ENCODE measurements around the gene EXOC4.

The EXOC4 gene

DNA sequence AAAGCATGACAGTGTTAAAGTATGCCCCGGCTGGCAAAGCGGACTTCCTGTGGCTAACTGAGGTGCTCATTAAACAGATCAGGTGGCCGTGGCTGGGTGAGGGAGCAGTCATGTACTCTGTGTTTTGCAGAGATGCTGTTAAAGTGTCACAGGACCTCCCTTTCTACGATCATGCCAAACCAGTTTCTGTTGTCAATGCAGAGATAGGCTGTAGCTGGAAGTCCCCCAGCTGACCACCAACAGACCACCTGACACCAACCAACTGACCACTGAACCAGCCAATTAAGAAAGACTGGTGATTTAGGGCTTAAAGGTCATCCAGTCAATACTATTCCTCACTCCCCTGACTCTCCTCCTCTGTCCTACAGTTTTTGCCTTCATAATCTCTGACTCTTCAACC is 443.2 kb downstream of the EXOC4 start:
- DNase-seq (ENCODE audit: low read depth in 4 of 4, low spot score in 1 of 4): no peak

DNA sequence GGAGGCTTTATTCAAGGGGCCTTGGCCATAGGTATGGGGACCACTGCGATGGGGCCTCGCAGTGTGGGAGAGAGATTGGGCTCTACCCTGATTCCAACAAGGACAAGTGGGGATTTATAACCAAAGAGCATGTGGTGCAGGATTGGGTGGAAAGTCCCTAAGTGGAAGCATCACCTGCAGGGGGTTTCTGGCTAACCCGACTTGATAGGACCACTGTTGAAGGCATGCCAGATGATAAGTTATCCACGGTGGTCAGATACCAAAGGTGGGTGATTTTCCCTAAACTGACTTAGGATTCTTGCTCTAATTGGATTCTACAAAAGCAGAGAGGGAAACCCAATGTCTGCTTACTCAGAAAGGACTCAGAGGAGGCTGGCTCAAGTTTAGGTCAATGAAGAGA is 444.7 kb downstream of the EXOC4 start:
- DNase-seq (ENCODE audit: low read depth in 4 of 4, low spot score in 1 of 4): no peak

DNA sequence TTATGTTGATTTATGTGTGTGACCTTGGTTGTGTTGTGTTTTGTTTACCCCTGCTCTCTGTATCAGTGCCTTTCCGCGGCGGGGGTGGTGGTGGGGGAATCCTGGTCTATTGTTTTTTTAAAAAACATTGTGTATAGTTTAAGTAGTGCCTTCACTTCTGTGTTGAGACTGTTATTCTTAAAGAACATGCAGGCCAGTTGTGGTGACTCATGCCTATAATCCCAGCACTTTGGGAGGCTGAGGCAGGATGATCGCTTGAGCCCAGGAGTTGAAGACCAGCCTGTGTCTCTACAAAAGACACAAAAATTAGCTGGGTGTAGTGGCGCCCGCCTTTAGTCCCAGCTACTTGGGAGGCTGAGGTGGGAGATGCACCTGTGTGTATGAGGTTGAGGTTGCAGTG is 445.2 kb downstream of the EXOC4 start:
- DNase-seq (ENCODE audit: low read depth in 4 of 4, low spot score in 1 of 4): no peak

DNA sequence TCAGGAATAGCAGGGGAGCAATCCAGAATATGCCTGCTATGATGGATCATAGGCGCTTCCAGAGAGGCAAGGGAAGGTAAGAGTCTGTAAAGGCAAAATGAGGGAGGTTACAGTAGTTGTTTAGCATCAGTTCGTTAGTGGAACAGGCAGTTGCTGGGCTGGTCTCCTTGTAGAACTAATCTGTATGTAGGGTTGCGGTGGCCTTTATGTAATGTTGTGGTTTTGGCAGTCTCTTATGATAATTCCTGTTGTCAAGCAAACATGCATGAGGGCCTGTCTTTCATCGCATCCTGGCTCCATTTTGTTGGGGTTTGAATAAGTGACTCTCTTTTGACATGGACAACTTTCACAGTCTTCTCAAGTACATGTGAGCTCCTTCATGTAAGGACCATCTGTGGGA is 446.5 kb downstream of the EXOC4 start:
- no peak for DNase-seq (ENCODE audit: low read depth in 4 of 4, low spot score in 1 of 4)

DNA sequence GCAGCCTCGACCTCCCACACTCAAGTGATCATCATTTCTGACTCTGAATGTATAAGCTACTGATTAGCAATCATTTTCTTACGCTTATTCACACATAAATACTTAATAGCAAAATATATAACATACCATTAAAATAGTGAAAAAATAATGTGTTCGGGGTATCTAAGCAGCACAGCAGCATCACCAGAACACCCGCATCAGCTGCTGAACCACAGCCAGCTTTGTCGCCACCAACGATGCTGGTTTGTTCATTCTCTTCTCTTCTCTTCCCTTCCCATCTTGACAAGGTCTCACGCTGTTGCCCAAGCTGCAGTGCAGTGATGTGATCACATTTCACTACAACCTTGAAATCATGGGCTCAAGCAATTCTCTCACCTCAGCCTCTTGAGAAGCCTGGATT is 449.2 kb downstream of the EXOC4 start:
- DNase-seq (ENCODE audit: low read depth in 4 of 4, low spot score in 1 of 4): no peak

DNA sequence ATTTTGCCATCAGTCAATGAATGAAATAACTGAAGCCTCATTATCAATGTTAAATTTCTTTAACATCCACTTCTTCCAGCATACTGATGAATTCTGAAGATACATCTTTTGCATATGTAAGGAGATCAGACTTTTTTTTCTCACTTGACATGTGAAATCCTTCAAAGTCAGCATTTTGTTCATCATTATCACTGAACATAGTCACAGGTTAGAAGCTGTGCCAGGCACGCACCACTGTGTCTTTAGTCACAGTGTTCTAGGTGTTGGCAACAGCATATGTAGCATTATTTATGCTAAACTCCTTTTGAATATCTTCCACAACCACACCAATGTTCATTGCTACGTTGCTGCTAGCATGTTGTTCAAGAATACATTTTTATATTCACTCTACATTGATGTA is 450.1 kb downstream of the EXOC4 start:
- DNase-seq (ENCODE audit: low read depth in 4 of 4, low spot score in 1 of 4): no peak

DNA sequence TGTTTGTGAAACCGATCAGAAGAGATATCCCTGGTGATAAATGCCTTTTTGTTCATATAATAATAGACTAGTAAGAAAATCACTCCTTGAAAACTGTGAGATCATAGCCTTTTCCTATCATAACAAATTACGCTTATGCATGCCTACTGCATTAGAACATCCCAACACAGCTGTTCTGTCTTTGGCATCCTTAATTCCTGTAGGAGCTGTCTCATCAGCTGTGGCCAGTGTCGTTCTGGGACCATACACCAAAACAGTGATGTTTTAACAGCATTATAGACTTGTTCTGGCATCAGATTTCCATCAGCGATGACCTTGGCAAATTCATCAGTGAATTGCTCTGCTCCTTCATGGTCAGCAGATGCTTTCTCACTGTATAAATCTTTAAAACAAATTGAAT is 450.7 kb downstream of the EXOC4 start:
- no peak for DNase-seq (ENCODE audit: low read depth in 4 of 4, low spot score in 1 of 4)

DNA sequence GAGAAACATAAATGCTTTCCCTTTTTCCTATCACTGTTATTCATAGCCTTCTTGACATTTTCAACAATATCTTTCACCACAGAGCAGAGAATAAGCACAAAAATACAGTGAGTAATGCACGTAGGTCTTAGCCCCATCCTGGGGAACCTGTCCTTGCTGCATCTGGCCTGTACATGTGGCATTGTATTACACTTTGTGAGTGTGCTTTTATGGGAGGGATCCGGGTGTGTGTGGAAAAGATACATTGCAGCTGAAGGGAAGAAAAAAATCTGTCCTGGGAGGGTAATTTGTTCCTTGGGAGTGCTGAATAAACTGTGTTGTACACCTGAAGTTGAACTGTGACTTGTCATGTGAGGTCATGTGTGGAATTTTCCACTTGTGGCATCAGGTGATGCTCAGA is 451.6 kb downstream of the EXOC4 start:
- DNase-seq (ENCODE audit: low read depth in 4 of 4, low spot score in 1 of 4): no peak

DNA sequence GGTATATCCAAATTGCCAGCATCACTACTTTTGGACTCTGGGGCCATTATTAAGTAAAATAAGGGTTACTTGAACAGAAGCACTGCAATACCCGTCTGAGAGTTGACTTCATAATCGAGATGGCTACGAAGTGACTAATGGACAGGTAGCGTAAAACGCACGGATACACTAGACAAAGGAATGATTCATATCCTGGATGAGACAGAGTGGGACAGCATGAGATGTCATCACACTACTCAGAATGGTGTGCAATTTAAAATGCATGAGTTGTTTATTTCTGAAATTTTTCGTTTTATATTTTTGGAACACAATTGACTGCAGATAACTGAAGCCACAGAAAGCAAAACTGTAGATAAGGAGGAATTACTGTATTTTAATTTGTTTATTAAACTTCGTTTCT is 452.7 kb downstream of the EXOC4 start:
- no peak for DNase-seq (ENCODE audit: low read depth in 4 of 4, low spot score in 1 of 4)

DNA sequence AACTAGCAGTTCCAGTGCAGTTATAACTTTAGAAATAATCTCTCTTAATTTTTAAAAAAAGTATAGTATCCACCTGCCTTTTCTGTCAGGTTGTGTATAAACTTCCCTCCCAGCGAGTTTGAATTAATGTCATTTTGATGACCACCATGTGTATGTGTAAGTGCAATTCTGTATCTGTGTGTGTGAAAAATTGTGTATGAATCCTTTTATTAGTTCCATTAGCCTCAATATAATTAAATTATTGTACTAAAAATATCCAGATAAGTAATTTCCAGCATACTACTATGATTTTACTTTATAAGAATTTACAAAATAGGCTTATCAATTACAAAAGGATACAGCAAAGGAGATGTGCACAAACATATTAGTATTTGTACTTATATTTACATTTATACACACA is 453.1 kb downstream of the EXOC4 start:
- DNase-seq (ENCODE audit: low read depth in 4 of 4, low spot score in 1 of 4): no peak

DNA sequence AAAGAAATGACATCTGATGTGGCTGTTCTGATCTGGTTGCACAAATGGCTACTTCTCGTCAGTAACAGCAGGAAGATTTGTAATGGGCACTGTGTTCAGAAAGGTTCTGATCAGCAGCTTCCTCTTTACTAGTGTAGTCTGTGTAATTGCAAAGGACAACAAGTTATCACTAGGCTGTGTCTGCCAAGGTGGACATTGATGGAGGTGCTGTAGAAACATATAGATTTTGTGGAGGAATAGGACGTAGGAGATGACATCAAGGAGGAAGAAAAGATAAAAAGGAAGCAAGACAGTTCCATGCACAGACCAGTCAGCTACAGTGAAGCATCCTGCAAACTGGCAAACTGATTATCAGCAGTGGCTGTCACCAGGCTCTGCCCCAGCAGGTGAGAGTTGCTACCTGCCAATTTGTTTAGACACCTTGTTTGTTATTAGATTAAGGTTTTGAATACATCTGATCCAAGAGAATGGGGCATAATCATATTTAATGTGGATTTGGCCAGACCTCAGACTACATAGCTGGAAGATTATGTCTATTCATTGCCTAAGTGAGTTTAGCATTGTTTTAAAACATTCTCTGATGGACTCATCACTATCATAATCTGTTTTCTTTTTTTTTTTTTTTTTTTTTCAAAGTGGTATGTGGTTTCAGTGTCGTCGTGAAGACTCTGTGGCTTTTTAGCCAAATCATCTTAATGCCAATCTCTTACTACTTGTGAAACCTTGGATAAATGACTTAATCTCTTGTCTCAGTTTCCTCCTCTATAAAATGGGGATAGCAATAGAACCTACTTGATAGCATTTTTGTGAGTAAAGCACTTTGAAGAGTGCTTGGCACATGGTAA is 456.4 kb downstream of the EXOC4 start:
- DNase-seq (ENCODE audit: low read depth in 4 of 4, low spot score in 1 of 4): no peak

DNA sequence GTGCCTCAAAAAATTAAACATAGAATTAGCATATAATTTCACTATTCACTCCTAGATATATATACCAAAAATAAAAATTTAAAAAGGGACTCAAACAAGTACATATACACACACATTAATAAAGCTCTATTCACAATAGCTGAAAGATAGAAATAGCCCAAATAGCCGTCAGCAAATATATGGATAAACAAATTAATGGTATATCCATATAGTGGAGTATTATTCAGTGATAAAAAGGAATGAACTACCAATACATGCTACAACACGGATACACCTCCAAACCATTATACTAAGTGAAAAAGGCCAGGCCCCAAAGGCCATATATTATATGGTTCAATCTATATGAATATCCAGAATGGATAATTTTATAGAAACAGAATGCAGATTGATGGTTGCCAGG is 459.7 kb downstream of the EXOC4 start:
- no peak for DNase-seq (ENCODE audit: low read depth in 4 of 4, low spot score in 1 of 4)

DNA sequence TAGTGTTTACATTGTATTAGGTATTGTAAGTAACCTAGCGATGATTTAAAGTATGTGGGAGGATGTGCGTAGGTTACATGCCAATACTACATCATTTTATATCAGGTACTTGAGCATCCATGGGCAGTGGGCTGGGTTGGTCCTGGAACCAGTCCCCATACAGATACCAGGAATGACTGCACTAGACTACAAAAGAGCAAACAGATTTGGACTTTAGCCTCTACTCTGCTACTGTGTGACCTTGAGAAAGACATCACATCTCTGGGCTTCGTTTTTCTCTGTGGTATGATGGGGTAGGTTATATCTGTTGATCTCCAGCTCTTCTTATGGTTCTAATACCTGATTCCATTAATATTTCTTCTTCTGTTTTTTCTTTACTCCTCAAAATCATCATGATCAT is 461.8 kb downstream of the EXOC4 start:
- no peak for DNase-seq (ENCODE audit: low read depth in 4 of 4, low spot score in 1 of 4)

DNA sequence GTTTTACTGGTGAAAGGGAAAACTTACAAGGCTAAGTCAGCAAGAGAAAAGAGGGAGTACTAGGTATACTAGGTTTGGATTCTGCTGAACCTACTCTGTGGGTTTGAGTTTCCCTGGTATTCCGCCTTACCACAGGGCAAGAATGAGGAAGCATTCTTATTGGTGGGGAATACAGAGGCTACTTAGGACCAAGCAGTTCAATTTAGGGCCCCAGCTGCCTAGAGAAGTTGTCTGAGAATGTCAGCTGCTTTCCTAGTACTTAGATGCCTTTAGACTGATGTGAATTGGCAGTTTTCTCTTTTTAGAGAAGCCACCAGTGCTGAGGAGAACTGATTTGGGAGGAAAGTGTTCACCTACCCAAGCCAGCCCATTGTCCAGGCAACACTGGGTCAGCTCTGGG is 465.3 kb downstream of the EXOC4 start:
- no peak for DNase-seq (ENCODE audit: low read depth in 4 of 4, low spot score in 1 of 4)

DNA sequence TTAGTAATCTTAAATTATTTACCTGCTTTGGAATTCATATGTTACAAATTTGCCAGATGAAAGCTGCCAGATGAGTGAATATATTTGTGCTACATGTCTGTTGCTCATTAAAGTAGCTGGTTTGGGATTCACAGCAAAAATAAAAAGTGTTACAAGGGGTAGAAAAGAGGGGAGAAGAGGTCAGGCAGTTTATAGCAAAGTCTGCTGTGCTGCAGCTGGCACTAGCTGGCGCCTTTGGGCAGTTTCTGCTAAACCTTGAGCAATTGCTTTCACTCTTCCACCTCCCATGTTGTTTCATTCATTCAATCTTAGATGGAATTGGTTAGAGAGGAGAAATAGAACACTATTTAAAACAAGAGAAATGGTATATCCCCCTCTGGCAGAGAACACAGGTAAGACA is 470.2 kb downstream of the EXOC4 start:
- DNase-seq (ENCODE audit: low read depth in 4 of 4, low spot score in 1 of 4): no peak

DNA sequence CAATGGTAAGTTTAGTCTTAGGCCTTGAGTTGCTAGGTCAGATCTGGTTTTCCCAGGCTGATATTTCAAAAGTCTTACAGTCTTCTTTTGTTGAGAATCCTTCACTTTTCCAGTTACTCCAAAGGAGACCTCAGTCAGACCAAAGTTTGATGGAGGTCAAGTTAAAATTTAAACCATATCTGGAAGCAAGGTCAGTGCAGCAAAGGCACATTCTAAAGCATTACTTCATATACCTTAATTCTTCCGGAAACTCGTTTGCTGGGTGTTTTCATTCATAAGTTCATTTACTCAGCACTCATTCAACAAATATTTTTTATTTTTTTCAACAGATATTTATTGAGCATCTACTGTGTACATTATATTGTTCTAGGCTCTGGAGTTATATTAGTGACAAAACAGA is 471.3 kb downstream of the EXOC4 start:
- DNase-seq (ENCODE audit: low read depth in 4 of 4, low spot score in 1 of 4): no peak

DNA sequence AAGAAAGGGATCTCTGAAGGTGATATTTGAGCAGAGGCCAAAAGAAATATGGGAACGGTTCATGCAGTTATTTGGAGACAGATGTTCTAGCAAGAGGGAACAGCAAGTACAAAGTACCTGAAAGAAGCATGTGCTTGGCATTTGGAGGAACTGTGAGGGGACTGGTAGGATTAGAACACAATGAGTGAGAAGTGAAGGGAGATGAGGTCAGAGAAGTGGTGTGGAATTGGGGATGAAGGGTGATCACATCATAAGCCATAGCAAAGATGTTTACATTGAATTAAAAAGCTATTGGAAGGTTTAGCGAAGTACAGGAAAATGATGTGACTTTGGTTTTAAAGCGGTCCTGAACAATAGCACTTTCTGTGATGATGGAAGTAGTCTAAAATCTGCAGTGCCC is 471.8 kb downstream of the EXOC4 start:
- DNase-seq (ENCODE audit: low read depth in 4 of 4, low spot score in 1 of 4): no peak

DNA sequence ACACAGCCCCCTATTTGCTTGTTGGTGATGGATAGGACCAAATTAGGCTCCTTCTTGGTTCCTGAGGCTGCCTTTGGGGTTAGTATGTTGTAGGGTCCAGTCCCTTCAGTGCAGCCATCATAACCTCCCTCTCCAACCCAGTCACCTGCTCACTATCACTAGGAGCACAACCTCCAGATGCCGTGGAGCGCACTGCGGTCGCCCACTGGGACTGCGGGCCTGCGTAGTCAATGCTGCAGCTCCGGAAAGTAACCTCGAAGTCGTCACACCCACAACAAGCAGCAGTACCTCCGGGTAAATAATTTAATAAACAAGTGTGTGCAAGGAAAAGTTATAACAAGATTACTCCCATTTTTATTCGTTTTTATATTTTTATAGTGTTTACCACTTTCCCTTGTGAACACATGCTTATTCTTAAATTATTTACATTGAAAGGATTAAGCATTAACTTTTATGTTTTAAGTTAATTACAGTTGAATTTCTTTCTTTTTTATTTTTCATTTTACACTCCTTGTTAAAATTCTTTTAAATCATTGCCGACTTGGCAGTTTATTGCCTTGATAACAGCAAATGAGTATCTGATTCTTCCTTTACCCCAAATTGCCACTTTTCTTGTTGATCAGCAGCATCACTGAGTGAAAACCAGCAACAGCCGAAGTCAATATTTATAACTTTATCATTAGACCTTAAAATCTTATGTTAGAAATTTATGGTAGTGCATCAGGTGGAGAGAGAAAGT is 474.8 kb downstream of the EXOC4 start:
- DNase-seq (ENCODE audit: low read depth in 4 of 4, low spot score in 1 of 4): no peak

DNA sequence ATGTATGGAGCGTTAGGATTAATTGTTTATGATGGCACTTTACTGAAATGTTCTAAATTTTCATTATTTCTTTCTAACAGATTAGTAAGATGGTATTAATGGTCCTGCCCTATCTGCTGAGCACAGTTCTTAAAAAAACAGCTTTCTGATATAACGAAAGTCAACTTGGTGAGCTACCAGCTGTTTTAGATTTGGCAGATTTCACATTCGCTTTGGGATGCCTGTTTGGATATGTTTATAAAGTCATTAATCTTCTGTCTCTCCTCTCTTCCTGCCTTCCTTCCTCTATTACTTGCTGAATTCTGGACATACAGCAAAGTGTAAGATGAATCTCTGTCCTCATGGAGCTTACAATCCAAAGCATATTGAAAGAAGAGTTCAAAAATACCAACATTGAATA is 477.5 kb downstream of the EXOC4 start:
- DNase-seq (ENCODE audit: low read depth in 4 of 4, low spot score in 1 of 4): no peak

DNA sequence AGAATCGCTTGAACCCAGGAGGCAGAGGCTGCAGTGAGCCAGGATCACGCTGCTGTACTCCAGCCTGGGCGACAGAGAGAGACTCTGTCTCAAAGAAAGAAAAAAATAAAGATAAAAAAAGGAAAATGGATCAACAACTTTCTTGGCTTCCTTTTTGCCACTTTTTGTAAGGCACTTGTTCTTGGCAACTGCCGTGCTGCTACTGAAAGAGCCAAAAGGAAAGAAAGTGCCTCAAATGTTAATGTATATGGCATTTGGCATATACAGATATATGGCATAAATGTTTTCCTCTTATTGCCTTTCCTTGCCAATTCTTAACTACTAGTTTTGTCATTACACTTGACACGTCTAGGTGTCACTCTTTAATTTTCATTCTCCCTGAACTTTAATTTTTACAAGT is 480.5 kb downstream of the EXOC4 start:
- DNase-seq (ENCODE audit: low read depth in 4 of 4, low spot score in 1 of 4): no peak

DNA sequence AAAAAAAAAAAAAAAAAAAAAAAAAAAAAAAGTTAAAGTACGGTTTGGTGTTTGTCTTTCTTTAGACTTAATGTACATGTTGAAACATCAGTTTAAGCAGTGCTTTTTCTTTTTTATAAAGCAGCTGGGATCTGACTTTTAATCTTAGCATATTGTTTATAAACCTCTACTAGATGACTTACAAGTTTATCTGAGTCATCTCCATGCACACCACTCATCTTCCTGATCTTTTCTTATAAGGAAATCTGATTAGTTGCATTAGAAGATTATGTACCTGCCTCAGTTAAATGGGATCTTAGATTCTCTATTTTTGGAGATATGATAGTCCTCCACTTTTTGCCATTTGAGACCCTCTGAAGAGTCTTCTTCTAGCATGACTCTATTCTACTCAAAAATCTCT is 482.3 kb downstream of the EXOC4 start:
- DNase-seq (ENCODE audit: low read depth in 4 of 4, low spot score in 1 of 4): no peak

DNA sequence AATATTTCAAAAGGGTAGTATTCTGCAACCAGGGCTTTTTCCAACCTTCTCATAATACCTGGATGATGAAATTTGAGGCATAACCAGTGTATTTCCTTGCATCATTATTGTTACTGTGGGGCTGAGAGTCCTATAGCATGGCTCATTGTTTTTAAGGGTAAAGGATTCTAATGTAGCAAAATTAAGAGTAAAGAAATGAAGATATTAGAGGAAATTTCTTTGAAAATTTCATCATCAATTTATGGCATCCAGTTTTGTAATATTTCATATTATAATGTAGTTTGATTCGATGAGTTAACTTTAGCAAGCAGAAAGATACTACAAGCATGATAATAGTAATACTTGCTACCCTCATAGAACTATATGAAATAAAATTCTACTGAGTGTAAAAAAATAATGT is 486.9 kb downstream of the EXOC4 start:
- DNase-seq (ENCODE audit: low read depth in 4 of 4, low spot score in 1 of 4): no peak

DNA sequence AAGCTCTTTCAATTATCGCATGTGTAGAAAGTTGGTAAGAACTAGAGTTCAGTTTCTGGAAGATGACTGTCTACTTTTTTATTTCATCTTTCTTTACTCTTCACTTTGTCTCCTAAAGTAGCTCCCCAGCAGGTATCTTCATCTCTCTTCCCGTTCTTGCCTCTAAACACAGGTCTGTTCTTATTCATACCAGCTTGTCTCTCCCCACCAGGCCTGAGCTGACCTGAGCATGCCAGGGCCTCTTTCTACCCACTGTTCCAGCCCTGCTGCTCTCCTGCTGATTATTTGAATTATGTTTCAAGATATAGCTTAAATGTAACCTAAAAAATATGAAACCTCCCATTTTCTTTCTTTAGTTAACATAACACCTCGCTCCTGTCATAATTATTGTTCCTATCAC is 488.2 kb downstream of the EXOC4 start:
- no peak for DNase-seq (ENCODE audit: low read depth in 4 of 4, low spot score in 1 of 4)

All from stimulated activated CD4-positive, alpha-beta T cell treated with anti-CD3 and anti-CD28 coated beads, Interleukin-1b, Interleukin-23, amount 100 ng/mL, for 24 hours (primary cell).